ENCODE measurements around the gene MSRB3. TPM values are rescaled to one million over a fixed set of nuclear protein-coding genes. Genes with fewer than 3 reads are reported as not detected.

MSRB3 gene
- polyA plus RNA-seq, 1 donor from 2014 or later: 0.19 TPM

- no peaks in the 10 kb centered on the region for H3K9me2 ChIP-seq (ENCODE audit: insufficient read depth, low read length)
- no peaks in the 10 kb centered on the region for H3K79me2 ChIP-seq (replicated peaks; ENCODE audit: insufficient read depth, low read length)
- no peak overlapping the region for H3K4me2 ChIP-seq (ENCODE audit: low read length)
- H3K36me3 ChIP-seq (ENCODE audit: insufficient read depth, low read length): no peaks in the 10 kb centered on the region
- H3K9ac ChIP-seq (ENCODE audit: low read length): no peak overlapping the region
- no peaks in the 10 kb centered on the region for H3K9me3 ChIP-seq (ENCODE audit: low read length)
- no peak overlapping the region for H3K4me3 ChIP-seq (ENCODE audit: low read length)
- no peaks in the 10 kb centered on the region for H4K20me1 ChIP-seq (ENCODE audit: insufficient read depth)
- no peaks in the 10 kb centered on the region for H3F3A ChIP-seq (ENCODE audit: insufficient read depth, low read length, poor library complexity, severe bottlenecking)
- H3K27me3 ChIP-seq (ENCODE audit: insufficient read depth, low read depth, low read length): no peaks in the 10 kb centered on the region
- no peak overlapping the region for H2AFZ ChIP-seq (ENCODE audit: low read depth, low read length)
- TF ChIP-seq TAF1 (IDR thresholded peaks at IDR 0.05; ENCODE audit: low read depth): no peak
- TF ChIP-seq EZH2 (IDR thresholded peaks at IDR 0.05; ENCODE audit: borderline replicate concordance, insufficient read depth, low read length, poor library complexity, severe bottlenecking): no peak
- no peak overlapping the region for H3K27ac ChIP-seq (ENCODE audit: low read length)
Measured at GRCh38 chr12:65414526-65414925, 136.0 kb downstream of the MSRB3 start.

- Histone ChIP-seq H3K9ac (ENCODE audit: low read length) (no peak overlapping the region), H3K4me3 (ENCODE audit: low read length) (no peak overlapping the region), H3K4me2 (ENCODE audit: low read length) (no peak overlapping the region), H4K20me1 (ENCODE audit: insufficient read depth) (no peaks in the 10 kb centered on the region), H2AFZ (ENCODE audit: low read depth, low read length) (no peak overlapping the region), H3F3A (ENCODE audit: insufficient read depth, low read length, poor library complexity, severe bottlenecking) (no peaks in the 10 kb centered on the region), H3K9me2 (ENCODE audit: insufficient read depth, low read length) (no peaks in the 10 kb centered on the region), H3K36me3 (ENCODE audit: insufficient read depth, low read length) (no peaks in the 10 kb centered on the region), H3K79me2 (replicated peaks; ENCODE audit: insufficient read depth, low read length) (no peaks in the 10 kb centered on the region), H3K9me3 (ENCODE audit: low read length) (no peaks in the 10 kb centered on the region), H3K27me3 (ENCODE audit: insufficient read depth, low read depth, low read length) (no peaks in the 10 kb centered on the region), H3K27ac (ENCODE audit: low read length) (no peak overlapping the region)
- no peak for TF ChIP-seq EP300 (conservative IDR thresholded peaks at IDR 0.05; ENCODE audit: poor library complexity, severe bottlenecking)
- TF ChIP-seq, protein P1, sequence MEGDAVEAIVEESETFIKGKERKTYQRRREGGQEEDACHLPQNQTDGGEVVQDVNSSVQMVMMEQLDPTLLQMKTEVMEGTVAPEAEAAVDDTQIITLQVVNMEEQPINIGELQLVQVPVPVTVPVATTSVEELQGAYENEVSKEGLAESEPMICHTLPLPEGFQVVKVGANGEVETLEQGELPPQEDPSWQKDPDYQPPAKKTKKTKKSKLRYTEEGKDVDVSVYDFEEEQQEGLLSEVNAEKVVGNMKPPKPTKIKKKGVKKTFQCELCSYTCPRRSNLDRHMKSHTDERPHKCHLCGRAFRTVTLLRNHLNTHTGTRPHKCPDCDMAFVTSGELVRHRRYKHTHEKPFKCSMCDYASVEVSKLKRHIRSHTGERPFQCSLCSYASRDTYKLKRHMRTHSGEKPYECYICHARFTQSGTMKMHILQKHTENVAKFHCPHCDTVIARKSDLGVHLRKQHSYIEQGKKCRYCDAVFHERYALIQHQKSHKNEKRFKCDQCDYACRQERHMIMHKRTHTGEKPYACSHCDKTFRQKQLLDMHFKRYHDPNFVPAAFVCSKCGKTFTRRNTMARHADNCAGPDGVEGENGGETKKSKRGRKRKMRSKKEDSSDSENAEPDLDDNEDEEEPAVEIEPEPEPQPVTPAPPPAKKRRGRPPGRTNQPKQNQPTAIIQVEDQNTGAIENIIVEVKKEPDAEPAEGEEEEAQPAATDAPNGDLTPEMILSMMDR (IDR thresholded peaks at IDR 0.05; ENCODE audit: poor library complexity, severe bottlenecking): no peak
- no peak for TF ChIP-seq EZH2 (IDR thresholded peaks at IDR 0.05; ENCODE audit: borderline replicate concordance, insufficient read depth, low read length, poor library complexity, severe bottlenecking)
- no peak for TF ChIP-seq RAD21 (conservative IDR thresholded peaks at IDR 0.05)
- no peak for TF ChIP-seq REST (IDR thresholded peaks at IDR 0.05; ENCODE audit: borderline replicate concordance)
Measured at GRCh38 chr12:65415826-65416225, 137.3 kb downstream of the MSRB3 start.

- TF ChIP-seq, protein P1 (IDR thresholded peaks at IDR 0.05; ENCODE audit: poor library complexity, severe bottlenecking): no peak
- TF ChIP-seq RAD21 (conservative IDR thresholded peaks at IDR 0.05) (no peak), EZH2 (IDR thresholded peaks at IDR 0.05; ENCODE audit: borderline replicate concordance, insufficient read depth, low read length, poor library complexity, severe bottlenecking) (no peak), SMC3 (conservative IDR thresholded peaks at IDR 0.05; ENCODE audit: poor library complexity) (no peak), POLR2AphosphoS5 (IDR thresholded peaks at IDR 0.05) (no peak), REST (IDR thresholded peaks at IDR 0.05; ENCODE audit: borderline replicate concordance) (no peak), MXI1 (conservative IDR thresholded peaks at IDR 0.05; ENCODE audit: poor library complexity, severe bottlenecking) (no peak), TAF1 (IDR thresholded peaks at IDR 0.05; ENCODE audit: low read depth) (no peak), EP300 (conservative IDR thresholded peaks at IDR 0.05; ENCODE audit: poor library complexity, severe bottlenecking) (no peak)
- no peak overlapping the region for H3K9ac ChIP-seq (ENCODE audit: low read length)
- H3K4me3 ChIP-seq (ENCODE audit: low read length): no peak overlapping the region
- no peaks in the 10 kb centered on the region for H3K9me2 ChIP-seq (ENCODE audit: insufficient read depth, low read length)
- H3K27ac ChIP-seq (ENCODE audit: low read length): no peak overlapping the region
- H2AFZ ChIP-seq (ENCODE audit: low read depth, low read length): no peak overlapping the region
- H3K9me3 ChIP-seq (ENCODE audit: low read length): peaks cover 6% of the 10 kb centered on the region
- H3K27me3 ChIP-seq (ENCODE audit: insufficient read depth, low read depth, low read length): no peaks in the 10 kb centered on the region
- H3F3A ChIP-seq (ENCODE audit: insufficient read depth, low read length, poor library complexity, severe bottlenecking): no peaks in the 10 kb centered on the region
- no peaks in the 10 kb centered on the region for H3K36me3 ChIP-seq (ENCODE audit: insufficient read depth, low read length)
- no peak overlapping the region for H3K4me2 ChIP-seq (ENCODE audit: low read length)
- no peaks in the 10 kb centered on the region for H3K79me2 ChIP-seq (replicated peaks; ENCODE audit: insufficient read depth, low read length)
- H4K20me1 ChIP-seq (ENCODE audit: insufficient read depth): no peaks in the 10 kb centered on the region
Measured at GRCh38 chr12:65419284-65420072, 141.0 kb downstream of the MSRB3 start.
